Measurements from ENCODE around the gene NCBP1. TPM values are rescaled to one million over a fixed set of nuclear protein-coding genes. Genes with fewer than 3 reads are reported as not detected.

The NCBP1 gene
- total and polyA plus RNA-seq, 9 of the 15 experiments (the other 6 are each of a cell fraction or from before 2014, with no cell fraction given) = 29.4 to 69.7 (median 57.5) TPM

DNA sequence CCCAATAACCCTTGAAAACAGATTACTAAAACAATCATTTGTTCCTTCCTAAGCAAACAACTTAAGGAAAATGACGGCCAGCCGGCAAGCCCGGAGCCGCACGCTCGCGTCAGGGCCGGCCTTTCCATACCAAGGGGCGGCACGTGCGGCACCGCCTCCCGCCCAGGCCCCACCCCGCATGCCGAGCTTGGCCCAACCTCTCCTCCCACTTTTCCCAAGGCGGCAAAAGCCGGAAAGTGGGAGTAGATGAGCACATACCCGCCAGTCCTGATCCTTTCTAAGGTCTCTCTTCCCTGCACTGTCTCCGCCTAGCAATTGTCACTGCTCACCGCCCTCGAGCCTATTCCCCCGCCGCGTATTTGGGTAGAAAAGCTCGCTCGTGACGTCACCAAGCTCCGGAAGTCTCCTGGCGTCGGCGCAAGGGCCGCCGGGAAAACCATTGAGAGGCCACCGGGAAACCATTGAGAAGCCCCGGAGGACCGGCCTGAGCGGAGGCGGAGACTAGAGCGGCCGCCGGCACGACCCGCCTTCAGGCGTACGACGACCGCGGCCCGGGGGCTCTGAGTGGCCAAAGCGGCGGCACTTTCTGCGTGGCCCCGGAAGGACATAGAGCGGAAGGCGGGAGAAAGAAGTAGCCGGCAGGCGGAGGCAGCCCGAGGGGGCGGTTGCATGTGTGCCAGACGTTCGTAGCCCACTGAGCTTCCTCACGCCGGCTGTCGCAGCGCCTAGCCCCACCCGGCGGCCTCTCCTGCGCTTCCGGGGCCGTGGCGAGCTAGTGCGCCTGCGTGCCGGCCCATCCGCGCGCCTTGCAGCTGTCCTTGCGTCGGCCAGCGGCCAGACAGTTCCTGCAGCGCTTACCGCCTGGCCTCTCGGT is at the start of gene NCBP1, which contains the start of gene TSTD2 (continued):
- TF ChIP-seq SNRNP70 (optimal IDR thresholded peaks at IDR 0.05; ENCODE audit: low read depth, low read length) (no peak), RFX7 (CRISPR knock-in tag; IDR thresholded peaks at IDR 0.05) (no peak), MTA3 (IDR thresholded peaks at IDR 0.05; ENCODE audit: borderline replicate concordance) (0 out of 2 replicates have a peak, but pooled peaks have one; percentile 68), BRCA1 (IDR thresholded peaks at IDR 0.05) (no peak), BRCA1 (CRISPR knock-in tag; IDR thresholded peaks at IDR 0.05) (no peak), SIN3B (IDR thresholded peaks at IDR 0.05; ENCODE audit: low read depth) (peak; percentile 29; the same call in 1 of the 2 replicates), LCOR (CRISPR knock-in tag; IDR thresholded peaks at IDR 0.05) (no peak; the same call in 1 of the 2 replicates), ZBTB5 (IDR thresholded peaks at IDR 0.05) (no peak), SMARCA4 (IDR thresholded peaks at IDR 0.05) (peak; percentile 11; the same call in 1 of the 2 replicates), ZBTB1 (CRISPR knock-in tag; IDR thresholded peaks at IDR 0.05; ENCODE audit: borderline replicate concordance, low read depth) (peak; percentile 77; the same call in 1 of the 2 replicates), KDM4B (IDR thresholded peaks at IDR 0.05; ENCODE audit: borderline replicate concordance in 2 of 2, low read depth in 1 of 2) (0 out of 4 replicates have a peak, but pooled peaks of 1 of the 2 experiments have one; percentile 41), ZNF436 (CRISPR knock-in tag; IDR thresholded peaks at IDR 0.05) (no peak), PRDM10 (IDR thresholded peaks at IDR 0.05; ENCODE audit: partially characterized antibody) (peak; percentile 82), TAF1 (IDR thresholded peaks at IDR 0.05; ENCODE audit: control insufficient read depth, extremely low read depth, insufficient read depth, low read length, severe bottlenecking) (peak; percentile 88)
- TF ChIP-seq, protein P1, sequence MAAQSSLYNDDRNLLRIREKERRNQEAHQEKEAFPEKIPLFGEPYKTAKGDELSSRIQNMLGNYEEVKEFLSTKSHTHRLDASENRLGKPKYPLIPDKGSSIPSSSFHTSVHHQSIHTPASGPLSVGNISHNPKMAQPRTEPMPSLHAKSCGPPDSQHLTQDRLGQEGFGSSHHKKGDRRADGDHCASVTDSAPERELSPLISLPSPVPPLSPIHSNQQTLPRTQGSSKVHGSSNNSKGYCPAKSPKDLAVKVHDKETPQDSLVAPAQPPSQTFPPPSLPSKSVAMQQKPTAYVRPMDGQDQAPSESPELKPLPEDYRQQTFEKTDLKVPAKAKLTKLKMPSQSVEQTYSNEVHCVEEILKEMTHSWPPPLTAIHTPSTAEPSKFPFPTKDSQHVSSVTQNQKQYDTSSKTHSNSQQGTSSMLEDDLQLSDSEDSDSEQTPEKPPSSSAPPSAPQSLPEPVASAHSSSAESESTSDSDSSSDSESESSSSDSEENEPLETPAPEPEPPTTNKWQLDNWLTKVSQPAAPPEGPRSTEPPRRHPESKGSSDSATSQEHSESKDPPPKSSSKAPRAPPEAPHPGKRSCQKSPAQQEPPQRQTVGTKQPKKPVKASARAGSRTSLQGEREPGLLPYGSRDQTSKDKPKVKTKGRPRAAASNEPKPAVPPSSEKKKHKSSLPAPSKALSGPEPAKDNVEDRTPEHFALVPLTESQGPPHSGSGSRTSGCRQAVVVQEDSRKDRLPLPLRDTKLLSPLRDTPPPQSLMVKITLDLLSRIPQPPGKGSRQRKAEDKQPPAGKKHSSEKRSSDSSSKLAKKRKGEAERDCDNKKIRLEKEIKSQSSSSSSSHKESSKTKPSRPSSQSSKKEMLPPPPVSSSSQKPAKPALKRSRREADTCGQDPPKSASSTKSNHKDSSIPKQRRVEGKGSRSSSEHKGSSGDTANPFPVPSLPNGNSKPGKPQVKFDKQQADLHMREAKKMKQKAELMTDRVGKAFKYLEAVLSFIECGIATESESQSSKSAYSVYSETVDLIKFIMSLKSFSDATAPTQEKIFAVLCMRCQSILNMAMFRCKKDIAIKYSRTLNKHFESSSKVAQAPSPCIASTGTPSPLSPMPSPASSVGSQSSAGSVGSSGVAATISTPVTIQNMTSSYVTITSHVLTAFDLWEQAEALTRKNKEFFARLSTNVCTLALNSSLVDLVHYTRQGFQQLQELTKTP (IDR thresholded peaks at IDR 0.05; ENCODE audit: low read depth in 1 of 2, partially characterized antibody in 2 of 2) = peak in 1 of 2 experiments; percentile 33
